SU-DHL-6 (cell line): ENCODE data around the gene MSX1.

Source experiments
- EZH2phosphoT487 ChIP-seq: fragments of 200-600 bp; sonication (generic), shearing (Covaris generic); conservative IDR thresholded peaks from 2 replicates; pipeline ENCODE4 v1.6.1; 2018; ENCODE audit warnings: mild to moderate bottlenecking, antibody characterized with exemption, low read length, moderate library complexity, mixed read lengths
- TF ChIP-seq, protein P1 (sequence below): fragments of 200-600 bp; sonication (generic); IDR thresholded peaks from one replicate; pipeline ENCODE4 v1.5.1; 2017; ENCODE audit warnings: antibody characterized with exemption, mild to moderate bottlenecking, low read length, moderate library complexity; ENCODE audit not compliant: insufficient read depth, poor library complexity, severe bottlenecking

DNA sequence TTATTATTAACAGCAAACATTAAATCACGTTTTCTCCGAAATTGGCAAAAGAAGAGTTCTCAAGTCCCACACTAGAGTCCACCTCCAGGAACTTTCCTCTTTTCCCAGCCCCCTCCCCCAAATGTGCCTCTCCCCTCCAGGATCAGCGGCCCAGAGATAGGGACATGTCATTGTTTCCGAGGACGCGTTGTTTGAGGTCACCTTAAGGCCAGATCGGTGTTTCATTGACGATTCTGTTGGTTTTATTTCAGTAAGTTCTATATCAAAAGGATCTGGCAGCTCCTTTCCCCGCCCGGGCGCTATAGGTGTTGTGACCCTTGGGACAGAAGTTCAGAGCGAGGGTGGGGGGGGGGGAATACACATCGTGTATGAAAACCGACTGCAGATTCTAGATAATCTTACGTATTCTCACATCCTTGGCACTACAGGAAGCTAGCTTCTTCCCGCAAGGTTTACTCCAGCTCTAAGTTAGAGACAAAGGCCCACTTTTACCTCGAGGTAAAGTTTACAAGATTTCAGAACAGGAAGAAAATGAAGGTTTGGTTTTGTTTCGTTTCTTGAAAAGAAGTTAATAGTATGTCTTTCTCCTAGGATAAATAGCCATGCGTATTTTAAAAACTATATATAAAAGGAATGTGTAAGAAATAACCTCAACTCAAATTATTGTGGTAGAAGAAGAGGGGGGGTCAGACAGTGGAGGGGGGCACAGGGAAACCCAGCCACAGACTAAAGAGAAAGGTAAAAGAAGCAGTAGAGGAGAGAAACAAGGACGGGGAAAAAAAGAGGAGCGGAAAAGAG lies 739 bp upstream of the MSX1 start:
- TF ChIP-seq, protein P1, sequence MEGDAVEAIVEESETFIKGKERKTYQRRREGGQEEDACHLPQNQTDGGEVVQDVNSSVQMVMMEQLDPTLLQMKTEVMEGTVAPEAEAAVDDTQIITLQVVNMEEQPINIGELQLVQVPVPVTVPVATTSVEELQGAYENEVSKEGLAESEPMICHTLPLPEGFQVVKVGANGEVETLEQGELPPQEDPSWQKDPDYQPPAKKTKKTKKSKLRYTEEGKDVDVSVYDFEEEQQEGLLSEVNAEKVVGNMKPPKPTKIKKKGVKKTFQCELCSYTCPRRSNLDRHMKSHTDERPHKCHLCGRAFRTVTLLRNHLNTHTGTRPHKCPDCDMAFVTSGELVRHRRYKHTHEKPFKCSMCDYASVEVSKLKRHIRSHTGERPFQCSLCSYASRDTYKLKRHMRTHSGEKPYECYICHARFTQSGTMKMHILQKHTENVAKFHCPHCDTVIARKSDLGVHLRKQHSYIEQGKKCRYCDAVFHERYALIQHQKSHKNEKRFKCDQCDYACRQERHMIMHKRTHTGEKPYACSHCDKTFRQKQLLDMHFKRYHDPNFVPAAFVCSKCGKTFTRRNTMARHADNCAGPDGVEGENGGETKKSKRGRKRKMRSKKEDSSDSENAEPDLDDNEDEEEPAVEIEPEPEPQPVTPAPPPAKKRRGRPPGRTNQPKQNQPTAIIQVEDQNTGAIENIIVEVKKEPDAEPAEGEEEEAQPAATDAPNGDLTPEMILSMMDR, result no peak
- no peak for TF ChIP-seq EZH2phosphoT487
